Measurements from ENCODE around the gene MTMR3.

The MTMR3 gene

DNA sequence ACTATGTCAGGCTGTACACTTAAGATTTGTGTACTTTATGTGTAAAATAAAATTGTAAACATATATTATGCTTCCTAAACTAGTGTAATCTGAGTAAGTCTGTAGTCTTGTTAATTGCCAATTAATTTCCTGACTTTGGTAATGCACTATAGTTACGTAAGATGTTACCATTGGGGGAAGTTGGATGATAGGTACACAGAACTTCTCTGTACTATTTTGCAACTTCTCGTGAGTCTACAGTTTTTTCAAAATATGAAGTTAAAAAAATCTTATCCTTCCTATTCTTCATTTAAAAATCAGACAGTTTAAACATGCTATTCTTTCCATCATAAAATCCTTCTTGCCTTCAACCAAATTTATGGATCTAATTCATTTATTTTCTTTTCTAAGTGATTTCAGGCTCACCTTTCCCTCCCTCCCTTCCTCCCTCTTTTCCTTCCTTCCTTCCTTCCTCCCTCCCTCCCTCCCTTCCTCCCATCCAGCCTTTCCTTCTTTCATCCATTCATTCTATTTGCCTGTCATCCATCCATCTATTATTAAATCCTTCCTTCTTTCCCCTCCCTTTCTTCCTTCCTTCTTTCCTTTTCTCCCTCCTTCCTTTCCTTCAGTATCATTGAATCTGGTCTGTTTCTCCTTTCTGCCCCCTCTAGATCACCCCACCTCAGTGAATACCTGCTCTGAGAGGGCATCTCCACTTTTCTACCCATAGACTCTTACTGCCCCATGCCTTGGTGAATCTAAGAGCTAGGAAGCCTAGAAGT is 22.8 kb upstream of the MTMR3 start:
- no peak for TF ChIP-seq GATA2 (IDR thresholded peaks at IDR 0.05; ENCODE audit: low read depth, low read length)
- TF ChIP-seq GATA3 (IDR thresholded peaks at IDR 0.05; ENCODE audit: low read depth, low read length): no peak

DNA sequence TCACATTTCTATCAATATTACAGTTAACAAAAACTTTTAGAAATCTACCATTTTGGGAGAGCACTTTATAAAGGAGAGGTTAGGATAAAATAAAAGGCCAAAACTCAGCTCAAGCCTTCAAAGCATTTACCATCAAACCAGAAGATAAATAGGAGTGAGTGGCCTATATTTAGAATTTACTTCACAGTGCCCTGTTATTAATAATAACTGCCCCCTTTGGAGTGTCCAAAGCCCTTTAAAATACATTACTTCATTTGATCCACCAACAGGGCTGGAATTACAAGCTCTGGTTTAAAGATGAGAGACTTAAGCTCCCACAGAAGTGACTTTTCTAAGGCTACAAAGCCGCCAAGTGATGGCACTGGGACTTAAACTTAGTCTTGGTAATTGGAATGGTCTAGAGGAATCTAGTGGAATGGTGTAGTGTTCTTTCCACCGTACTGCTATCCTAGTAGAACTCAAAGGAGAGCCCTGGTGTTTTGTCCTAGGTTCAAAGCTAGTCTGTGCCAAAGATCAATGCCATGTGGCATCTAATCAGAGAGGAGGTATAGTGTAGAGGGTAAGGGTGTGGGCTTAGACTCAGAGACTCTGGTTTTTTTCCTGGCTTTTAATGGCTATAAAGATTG is 21.2 kb upstream of the MTMR3 start:
- TF ChIP-seq GATA2 (IDR thresholded peaks at IDR 0.05; ENCODE audit: low read depth, low read length) (no peak), GATA3 (IDR thresholded peaks at IDR 0.05; ENCODE audit: low read depth, low read length) (no peak)

DNA sequence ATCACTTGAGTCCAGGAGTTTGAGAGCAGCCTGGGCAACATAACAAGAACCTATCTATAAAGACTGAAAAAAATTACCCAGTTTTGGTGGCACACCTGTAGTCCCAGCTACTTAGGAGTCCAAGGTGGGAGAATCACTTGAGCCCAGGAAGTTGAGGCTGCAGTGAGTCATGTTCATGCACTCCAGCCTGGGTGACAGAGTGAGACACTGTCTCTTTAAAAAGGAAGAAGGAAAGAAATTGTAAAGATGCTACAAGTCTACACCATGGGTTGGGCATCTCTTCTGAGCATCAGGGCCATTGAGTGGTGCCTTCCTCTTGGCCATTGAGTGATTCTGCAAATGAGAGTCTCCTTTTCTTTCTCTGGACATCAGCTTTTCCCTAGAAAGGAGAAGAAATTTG is 15.7 kb upstream of the MTMR3 start:
- TF ChIP-seq GATA2 (IDR thresholded peaks at IDR 0.05; ENCODE audit: low read depth, low read length) (no peak), GATA3 (IDR thresholded peaks at IDR 0.05; ENCODE audit: low read depth, low read length) (no peak)

GRCh38 chr22:29867851-29868250 is 15.1 kb upstream of the MTMR3 start:
- TF ChIP-seq GATA3 (IDR thresholded peaks at IDR 0.05; ENCODE audit: low read depth, low read length): no peak
- no peak for TF ChIP-seq GATA2 (IDR thresholded peaks at IDR 0.05; ENCODE audit: low read depth, low read length)

GRCh38 chr22:29870574-29870973 is 12.4 kb upstream of the MTMR3 start:
- TF ChIP-seq GATA2 (IDR thresholded peaks at IDR 0.05; ENCODE audit: low read depth, low read length) (no peak), GATA3 (IDR thresholded peaks at IDR 0.05; ENCODE audit: low read depth, low read length) (no peak)

DNA sequence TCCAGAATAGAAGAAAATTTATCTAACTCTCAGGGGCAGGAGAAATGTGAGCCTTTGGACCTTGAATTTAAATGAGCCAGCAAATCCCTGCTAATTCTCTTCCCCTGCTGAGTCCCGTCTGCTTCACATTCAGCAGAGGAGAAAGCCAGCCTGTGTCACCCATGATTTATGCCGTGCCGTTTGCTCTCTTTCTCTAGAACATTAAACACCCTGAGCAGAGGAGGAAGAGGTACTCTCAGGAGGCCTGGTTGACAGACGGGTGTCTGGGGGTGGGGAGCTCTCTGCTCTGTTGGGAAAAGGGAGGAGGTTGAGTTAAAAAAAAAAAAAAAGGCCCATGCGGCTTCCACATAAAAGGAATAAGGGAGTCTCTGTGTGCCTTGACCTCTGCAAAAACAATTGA is 11.3 kb upstream of the MTMR3 start:
- TF ChIP-seq GATA2 (IDR thresholded peaks at IDR 0.05; ENCODE audit: low read depth, low read length) (no peak), GATA3 (IDR thresholded peaks at IDR 0.05; ENCODE audit: low read depth, low read length) (no peak)

GRCh38 chr22:29872144-29872893 is 10.7 kb upstream of the MTMR3 start:
- TF ChIP-seq GATA2 (IDR thresholded peaks at IDR 0.05; ENCODE audit: low read depth, low read length): no peak
- no peak for TF ChIP-seq GATA3 (IDR thresholded peaks at IDR 0.05; ENCODE audit: low read depth, low read length)

- TF ChIP-seq GATA3 (IDR thresholded peaks at IDR 0.05; ENCODE audit: low read depth, low read length) (no peak), GATA2 (IDR thresholded peaks at IDR 0.05; ENCODE audit: low read depth, low read length) (no peak)
Measured at GRCh38 chr22:29872989-29873388, 10.0 kb upstream of the MTMR3 start.

- TF ChIP-seq GATA2 (IDR thresholded peaks at IDR 0.05; ENCODE audit: low read depth, low read length): no peak
- no peak for TF ChIP-seq GATA3 (IDR thresholded peaks at IDR 0.05; ENCODE audit: low read depth, low read length)
Measured at GRCh38 chr22:29873943-29874342, 9.0 kb upstream of the MTMR3 start.

GRCh38 chr22:29877620-29878019 is 5.4 kb upstream of the MTMR3 start:
- TF ChIP-seq GATA3 (IDR thresholded peaks at IDR 0.05; ENCODE audit: low read depth, low read length) (no peak), GATA2 (IDR thresholded peaks at IDR 0.05; ENCODE audit: low read depth, low read length) (no peak)

DNA sequence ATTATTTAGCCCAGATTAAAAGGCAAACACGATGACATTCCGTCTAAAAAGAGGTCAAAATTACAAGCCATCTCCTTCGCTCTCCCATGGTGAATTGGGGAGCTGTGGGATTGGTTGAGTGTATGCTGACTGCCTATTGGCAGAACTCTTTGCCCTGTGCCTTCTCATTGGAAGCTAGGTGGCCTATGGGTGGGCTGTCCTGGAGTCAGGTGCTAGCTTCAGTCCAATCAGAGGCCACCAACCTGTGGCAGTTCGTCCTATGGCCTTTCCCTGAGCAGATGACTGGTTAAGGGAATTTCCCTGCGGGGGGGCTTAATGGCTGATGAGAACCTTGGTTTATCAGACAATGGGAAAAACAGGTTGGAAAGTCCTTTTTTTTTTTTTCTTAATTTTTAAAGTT is 3.2 kb upstream of the MTMR3 start:
- no peak for TF ChIP-seq GATA3 (IDR thresholded peaks at IDR 0.05; ENCODE audit: low read depth, low read length)
- no peak for TF ChIP-seq GATA2 (IDR thresholded peaks at IDR 0.05; ENCODE audit: low read depth, low read length)

- TF ChIP-seq GATA2 (IDR thresholded peaks at IDR 0.05; ENCODE audit: low read depth, low read length): no peak
- no peak for TF ChIP-seq GATA3 (IDR thresholded peaks at IDR 0.05; ENCODE audit: low read depth, low read length)
Measured at GRCh38 chr22:29882716-29883044, 294 bp upstream of the MTMR3 start.

- no peak for TF ChIP-seq GATA3 (IDR thresholded peaks at IDR 0.05; ENCODE audit: low read depth, low read length)
- TF ChIP-seq GATA2 (IDR thresholded peaks at IDR 0.05; ENCODE audit: low read depth, low read length): no peak
Measured at GRCh38 chr22:29883775-29884097, 762 bp downstream of the MTMR3 start.

DNA sequence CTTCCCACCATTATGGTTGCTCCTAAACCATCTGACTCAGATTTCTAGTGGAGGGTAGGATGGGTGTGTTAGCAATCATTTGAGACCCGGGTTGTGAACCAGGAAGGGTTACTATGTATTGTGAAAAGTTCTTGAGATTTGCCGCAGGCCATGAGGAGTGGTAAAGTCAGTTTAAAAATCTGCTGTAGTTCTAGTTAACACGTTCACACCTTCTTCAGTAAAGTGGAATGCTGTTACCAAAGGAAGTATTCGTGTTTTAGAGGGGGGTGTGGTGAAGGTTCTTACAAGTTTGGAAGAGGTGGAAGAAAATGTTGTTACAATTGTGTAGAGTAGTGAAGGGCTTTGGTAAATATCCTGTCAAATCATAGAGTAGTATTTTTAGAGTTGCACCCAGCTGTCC is 2.6 kb downstream of the MTMR3 start:
- TF ChIP-seq GATA2 (IDR thresholded peaks at IDR 0.05; ENCODE audit: low read depth, low read length) (no peak), GATA3 (IDR thresholded peaks at IDR 0.05; ENCODE audit: low read depth, low read length) (no peak)

GRCh38 chr22:29886596-29886995 is 3.6 kb downstream of the MTMR3 start:
- no peak for TF ChIP-seq GATA3 (IDR thresholded peaks at IDR 0.05; ENCODE audit: low read depth, low read length)
- no peak for TF ChIP-seq GATA2 (IDR thresholded peaks at IDR 0.05; ENCODE audit: low read depth, low read length)

Measured in SH-SY5Y (cell line).